NCI-H2227 (cell line): ENCODE measurements around the gene WDR36.
A peak's percentile ranks its signal among the peaks of the same experiment; 100 is the strongest.
"Not testable (repeated sequence)": the region's sequence is repeated elsewhere in the genome, so short reads cannot be mapped to it uniquely, and the experiment has no call there.

Source experiments
- DNase-seq: peaks from one replicate; lab custom pipeline; 2025; ENCODE audit not compliant: unreplicated experiment; lab: John Stamatoyannopoulos, UW

WDR36 gene

DNA sequence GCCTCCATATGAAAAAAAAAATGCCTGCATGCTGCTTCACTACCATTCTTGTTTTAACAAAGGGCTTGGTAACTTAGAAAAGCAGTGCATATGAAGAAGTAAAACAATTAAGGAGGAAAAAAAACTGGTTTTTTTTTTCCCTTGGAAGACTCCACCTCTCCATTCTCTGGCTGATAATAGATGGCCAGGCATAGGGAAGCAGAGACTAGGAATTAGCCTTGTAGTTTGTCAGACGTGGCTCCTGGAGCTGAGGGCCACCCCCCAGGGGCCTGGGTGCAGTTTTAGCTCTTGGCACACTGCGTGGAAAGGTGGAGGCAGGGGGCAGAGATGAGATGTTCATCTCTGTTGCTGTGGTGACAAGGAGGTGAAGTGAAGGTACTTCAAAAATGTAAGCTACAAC lies 42.7 kb downstream of the WDR36 start:
- DNase-seq = no peak

DNA sequence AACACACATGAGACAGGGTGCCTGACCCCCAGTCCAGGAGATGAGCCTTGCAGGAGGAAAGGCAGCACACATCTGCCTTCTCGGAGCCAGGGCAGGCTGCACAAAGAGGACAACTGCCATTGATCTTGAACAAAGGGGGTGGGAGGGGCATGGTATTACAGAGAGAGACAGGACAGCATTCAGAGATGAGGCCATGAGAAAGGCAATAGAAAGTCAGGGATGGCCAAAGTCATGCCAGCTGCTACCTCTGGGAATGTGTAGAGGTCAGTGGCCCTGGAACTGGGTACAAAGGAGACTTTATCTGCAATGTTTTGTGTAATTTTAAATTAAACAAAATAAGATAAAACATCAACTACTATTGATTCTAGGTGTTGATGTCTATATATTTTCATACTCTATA lies 43.2 kb downstream of the WDR36 start:
- DNase-seq = no peak

- DNase-seq = no peak
Measured at GRCh38 chr5:111135946-111136345, 43.8 kb downstream of the WDR36 start.

DNA sequence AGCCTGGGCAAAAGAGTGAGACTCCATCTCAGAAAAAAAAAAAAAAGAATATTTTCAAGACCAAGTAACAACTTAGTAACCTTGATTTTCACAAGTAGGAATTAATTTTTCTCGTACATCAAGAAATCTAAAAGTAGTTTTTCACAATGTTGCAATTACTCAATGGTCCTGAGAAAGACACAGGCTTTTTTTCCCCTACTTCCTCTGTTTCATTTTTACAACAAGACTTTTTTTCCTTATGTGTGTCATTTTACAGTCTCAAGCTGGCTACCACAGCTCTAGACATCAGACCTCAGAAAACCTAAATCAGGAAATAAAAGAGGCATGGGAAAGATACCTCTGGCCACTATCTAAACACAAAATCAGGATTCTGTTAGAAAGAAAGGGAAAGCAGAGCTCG lies 45.9 kb downstream of the WDR36 start:
- DNase-seq = no peak

DNA sequence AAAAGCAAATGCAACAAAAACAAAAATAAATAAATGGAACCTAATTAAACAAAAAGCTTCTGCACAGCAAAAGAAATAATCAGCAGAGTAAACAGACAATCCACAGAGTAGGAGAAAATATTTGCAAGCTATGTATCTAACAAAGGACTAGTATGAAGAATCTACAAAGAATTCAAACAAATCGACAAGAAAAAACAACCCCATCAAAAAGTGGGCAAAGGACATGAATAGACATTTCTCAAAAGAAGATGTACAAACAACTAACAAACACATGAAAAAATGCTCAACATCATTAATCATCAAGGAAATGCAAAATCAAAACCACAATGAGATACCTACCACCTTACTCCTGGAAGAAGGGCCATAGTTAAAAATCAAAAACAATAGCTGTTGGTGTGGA lies 49.3 kb downstream of the WDR36 start:
- DNase-seq = not testable (repeated sequence)

DNA sequence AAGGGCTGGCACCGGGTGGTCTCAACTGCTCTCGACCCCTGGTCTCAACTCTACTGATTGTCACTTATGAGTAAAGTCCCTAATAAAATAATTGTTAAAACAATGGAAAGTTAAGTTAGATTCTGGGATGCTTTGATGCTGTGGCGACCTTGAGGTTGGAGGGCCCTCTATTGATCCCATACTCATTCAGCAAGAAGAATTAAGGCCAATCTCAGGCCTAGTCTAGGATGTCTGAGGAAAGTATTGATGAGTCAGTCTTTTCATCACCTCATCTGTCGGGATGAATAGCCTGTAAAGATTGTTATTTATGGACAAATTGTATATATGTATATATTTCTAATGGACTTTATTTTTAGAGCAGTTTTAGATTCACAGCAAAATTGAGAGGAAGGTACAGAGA lies 50.8 kb downstream of the WDR36 start:
- DNase-seq = no peak

DNA sequence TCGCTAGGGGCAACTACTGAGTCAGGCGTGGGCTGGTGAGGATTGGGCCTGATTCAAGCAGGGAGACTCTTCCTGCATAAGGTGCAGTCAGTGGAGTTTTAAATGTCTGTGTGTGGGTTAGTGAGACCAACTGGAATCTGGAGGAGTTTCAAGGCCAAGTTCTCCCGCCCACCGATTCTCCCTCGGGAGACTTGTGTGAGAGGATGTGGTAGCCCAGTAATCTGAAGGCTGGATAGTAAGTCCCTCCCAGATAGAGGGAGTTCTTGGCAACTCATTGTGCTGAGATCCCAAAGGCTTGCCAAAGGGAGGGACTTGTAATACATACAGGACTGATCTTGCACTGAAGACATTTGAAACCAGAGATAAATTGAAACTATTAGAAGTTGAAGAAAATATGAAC lies 51.8 kb downstream of the WDR36 start:
- no peak for DNase-seq

DNA sequence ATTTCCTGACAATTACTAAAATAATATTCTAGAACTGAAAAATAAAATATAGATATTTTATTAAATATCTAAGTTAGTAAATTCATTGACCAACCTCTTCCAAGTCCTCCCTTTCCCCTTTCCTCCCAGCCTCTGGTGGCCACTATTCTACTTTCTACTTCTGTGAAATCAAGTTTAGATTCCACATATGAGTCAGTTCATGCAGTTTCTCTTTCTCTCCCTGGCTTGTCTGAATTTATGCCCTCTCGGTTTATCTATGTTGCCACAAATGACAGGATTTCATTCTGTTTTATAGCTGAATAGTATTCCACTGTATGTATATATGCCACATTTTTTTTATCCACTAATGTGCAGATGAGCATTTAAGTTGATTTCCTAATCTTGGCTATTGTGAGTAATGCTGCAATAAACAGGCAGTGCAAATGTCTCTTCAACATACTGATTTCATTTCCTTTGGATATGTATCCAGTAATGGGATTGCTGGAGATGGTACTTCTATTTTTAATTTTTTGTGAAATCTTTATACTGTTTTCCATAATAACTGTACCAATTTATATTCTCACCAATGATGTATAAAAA lies 52.3 kb downstream of the WDR36 start:
- DNase-seq = no peak

GRCh38 chr5:111146053-111146452 lies 53.9 kb downstream of the WDR36 start:
- no peak for DNase-seq

DNA sequence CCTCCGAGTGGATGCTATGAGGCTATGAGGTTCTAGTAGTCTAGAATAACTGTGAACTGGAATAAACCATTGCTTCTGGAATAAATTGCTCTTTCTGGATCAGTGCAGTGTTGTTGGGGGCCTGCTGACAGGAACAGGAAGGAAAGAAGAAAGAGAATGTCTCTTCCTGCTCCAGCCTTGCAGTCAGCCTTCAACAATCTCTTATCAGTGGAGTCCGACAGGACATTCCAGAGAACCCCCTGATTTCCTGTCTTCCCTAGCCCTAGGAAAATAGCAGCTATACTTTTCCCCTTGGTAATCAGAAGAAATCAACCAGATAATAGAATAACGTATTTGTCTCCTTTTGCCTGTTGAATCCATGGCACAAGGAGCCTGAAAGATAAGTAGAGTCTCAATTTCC lies 55.4 kb downstream of the WDR36 start:
- no peak for DNase-seq

DNA sequence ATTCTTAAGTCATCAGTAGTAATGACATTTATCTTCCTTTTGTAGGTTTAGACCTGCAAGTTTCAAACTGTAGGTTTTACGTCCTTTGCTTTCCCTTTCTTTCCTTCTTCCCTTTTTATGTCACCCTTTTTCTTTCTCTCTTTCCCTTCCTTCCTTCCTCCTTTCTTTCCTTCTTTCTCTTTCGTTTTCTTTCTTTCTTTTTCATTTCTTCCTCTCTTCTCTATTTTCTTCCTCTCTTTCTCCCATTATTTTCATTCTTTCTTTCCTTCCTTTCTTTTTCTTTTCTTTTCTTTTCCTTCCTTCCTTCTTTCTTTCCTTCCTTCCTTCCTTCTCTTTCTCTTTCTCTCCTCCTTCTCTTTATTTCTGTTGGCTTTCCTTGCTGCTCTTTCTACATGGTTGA lies 59.9 kb downstream of the WDR36 start:
- no peak for DNase-seq

DNA sequence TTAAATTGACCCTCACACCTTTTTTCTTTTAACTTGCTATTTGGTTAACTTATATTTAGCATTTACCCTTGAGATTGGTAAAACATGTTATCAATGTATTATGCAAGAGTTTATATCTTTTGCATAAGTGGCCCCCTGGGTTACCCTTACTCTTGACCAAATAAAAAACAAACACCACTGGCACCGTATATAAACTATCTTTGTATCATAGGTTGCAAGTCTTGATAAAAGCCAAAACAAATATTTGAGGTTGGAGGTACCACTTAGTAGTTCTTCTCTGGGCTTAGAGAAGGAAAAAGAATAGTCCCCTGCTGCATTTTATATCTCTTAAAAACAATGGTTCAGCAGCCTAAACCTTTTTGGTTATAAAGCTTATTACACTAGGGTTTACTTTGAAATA lies 61.3 kb downstream of the WDR36 start:
- no peak for DNase-seq

DNA sequence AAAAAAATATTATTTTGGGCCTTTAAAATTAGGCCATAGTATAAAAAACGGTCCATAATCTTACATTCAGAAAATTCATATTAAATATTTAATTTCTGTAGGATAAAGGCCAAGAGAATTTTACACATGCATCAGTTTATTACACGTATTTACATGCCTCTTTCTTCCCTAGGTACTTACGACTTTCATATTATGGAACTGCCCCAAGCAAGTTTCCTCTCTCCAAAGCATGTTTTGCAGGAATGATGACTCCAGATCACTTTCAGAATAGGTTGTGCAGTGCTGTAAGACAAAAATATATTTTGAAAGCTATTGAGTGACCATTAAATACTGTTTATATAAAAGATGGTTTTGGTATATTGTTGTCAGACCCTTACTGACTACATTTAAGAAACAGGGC lies 61.8 kb downstream of the WDR36 start:
- no peak for DNase-seq

DNA sequence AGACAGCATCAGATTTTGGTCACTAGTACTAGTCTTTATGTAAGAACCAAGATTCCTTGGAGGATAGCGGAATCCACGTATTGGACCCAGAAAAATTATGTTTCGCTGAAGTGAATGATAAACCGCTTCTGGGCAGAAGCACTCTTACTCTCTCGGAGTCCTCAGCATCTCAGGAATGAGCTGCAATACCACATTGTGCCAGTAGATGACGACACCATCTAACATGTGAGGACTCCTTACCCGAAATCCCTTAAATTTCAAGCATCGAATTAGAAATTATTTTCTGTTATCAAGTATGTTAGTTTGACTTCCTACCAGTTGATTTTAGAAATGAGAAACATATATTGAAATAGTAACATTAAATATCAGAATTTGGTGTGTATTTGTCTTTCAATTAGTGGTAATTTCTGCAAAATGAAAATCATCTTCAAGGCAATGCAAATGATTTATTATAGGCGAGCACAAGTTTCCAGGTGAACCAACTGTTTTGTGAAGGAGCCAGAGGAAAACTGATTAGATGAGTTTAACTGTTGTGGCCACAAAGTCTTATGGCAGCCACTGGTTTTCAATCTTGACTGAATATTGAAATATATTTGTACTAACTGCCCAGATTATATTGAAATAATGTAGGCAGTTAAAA lies 66.1 kb downstream of the WDR36 start:
- peak; percentile 87 for DNase-seq

DNA sequence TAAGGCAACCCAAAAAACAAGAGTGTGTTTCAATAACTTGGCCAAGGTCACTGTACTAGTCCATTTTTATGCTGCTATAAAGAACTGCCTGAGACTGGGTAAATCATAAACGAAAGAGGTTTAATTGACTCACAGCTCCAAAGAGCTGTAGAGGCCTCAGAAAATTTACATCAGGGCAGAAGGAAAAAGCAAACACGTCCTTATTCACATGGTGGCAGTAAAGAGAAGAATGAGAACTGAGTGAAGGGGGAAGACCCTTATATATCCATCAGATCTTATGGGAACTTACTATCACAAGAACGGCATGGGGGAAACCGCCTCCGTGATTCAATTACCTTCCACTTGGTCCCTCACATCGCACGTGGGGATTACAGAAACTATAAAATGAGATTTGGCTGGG lies 67.7 kb downstream of the WDR36 start:
- no peak for DNase-seq

- no peak for DNase-seq
Measured at GRCh38 chr5:111163000-111163399, 70.9 kb downstream of the WDR36 start.

DNA sequence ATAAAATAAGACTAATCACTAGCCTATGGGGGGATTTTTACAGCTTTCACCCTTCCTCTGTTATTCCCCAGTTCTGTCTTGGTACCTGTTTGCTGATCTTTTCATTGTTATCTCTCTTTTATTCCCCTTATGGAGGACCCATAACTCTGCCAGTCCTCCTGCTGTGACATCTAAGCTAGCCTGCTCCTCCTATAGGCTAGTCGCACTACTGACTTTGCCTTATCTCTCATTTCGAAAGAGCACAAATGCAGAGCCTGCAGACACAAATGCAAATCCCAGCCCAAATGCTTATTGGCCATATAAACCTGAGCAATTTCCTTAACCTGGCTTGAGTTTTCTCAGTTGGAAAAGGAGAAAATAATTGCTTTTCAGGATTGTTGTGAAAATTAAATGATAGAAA lies 72.9 kb downstream of the WDR36 start:
- no peak for DNase-seq

- no peak for DNase-seq
Measured at GRCh38 chr5:111167551-111167950, 75.4 kb downstream of the WDR36 start.

- DNase-seq = no peak
Measured at GRCh38 chr5:111168608-111169007, 76.5 kb downstream of the WDR36 start.

DNA sequence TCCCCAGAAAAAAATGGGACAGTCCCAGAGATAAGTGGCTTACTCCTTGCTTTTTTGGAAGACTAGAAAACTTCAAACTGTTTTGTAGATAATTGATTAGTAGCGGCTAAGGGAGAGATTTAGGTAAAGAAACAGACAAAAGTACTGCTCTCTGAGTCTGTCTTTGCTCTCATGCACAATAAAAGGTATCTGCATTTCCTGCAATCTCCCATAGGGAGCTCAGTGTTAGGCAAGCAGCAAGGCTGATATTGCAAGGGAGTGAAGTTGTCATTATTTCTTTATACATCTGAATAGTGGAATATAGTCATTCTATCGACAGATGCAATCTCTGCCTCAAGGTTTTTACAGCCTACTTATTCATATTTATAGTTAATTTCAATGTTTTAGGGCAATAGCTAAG lies 77.1 kb downstream of the WDR36 start:
- no peak for DNase-seq

GRCh38 chr5:111170279-111170678 lies 78.1 kb downstream of the WDR36 start:
- no peak for DNase-seq

GRCh38 chr5:111172504-111172903 lies 80.4 kb downstream of the WDR36 start:
- DNase-seq = no peak

DNA sequence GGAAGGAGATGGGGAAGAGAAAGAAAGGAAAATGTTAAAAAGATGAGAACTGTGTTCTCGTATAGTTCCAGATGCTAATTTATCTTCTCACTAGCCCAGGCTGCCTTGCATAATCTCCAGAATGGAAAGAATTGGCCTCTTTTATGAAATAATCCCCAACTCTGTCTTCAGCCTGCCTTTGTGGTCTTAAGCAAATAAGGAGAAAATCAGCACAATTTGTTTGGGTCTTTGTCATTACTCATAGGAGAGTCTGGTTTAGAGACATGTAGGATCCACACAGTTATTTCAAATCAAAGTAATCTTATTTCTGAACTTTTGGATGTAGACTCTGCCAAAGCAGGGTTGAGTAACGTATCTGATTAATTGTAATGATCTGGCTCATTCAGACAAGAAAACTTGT lies 81.3 kb downstream of the WDR36 start:
- DNase-seq = no peak
